DOHH2 (cell line): Measurements from ENCODE around the gene MLC1.

Experiments
- EZH2phosphoT487 ChIP-seq: fragments of 200-600 bp; sonication (generic); IDR thresholded peaks from 2 replicates; pipeline ENCODE4 v1.6.1; 2017; ENCODE audit warnings: borderline replicate concordance, mild to moderate bottlenecking, antibody characterized with exemption, low read length, moderate library complexity, mixed read lengths
- TF ChIP-seq, protein P1 (sequence below): fragments of 200-600 bp; sonication (generic); IDR thresholded peaks from one replicate; pipeline ENCODE4 v1.5.1; 2014; ENCODE audit warnings: antibody characterized with exemption, mild to moderate bottlenecking, low read depth, low read length; ENCODE audit not compliant: poor library complexity, severe bottlenecking

DNA sequence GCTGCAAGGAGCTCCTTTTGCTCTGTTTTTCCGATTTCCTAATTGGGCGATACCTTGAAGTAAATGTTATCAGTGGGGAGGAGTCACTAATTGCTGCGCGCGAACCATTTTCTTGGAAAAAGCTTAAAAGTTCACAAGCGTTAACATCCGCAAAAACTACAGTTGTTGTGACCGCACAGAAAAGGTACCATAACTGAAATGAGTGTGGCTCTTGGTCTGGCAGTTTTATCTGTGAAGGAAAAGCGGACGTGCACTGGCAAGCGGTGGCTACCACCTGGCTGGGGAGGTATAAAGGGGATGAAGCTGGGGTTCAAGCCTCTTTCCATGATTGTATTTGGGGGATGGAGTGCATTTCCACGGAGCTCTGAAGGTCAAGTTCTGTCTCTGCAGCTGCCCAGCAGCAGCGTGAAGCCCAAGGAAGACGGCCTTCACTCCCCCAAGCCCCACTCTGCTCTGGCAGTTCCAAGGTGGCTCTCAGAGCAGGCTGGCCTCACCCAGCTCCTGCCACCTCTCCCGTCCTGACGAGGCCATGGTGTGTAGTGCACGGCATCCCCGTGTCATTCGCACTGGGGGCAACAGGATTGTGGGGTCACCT lies 32.0 kb upstream of the MLC1 start:
- TF ChIP-seq, protein P1, sequence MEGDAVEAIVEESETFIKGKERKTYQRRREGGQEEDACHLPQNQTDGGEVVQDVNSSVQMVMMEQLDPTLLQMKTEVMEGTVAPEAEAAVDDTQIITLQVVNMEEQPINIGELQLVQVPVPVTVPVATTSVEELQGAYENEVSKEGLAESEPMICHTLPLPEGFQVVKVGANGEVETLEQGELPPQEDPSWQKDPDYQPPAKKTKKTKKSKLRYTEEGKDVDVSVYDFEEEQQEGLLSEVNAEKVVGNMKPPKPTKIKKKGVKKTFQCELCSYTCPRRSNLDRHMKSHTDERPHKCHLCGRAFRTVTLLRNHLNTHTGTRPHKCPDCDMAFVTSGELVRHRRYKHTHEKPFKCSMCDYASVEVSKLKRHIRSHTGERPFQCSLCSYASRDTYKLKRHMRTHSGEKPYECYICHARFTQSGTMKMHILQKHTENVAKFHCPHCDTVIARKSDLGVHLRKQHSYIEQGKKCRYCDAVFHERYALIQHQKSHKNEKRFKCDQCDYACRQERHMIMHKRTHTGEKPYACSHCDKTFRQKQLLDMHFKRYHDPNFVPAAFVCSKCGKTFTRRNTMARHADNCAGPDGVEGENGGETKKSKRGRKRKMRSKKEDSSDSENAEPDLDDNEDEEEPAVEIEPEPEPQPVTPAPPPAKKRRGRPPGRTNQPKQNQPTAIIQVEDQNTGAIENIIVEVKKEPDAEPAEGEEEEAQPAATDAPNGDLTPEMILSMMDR, result no peak
- TF ChIP-seq EZH2phosphoT487, result no peak
